SK-N-SH (cell line): ENCODE data around the gene LPIN1. TPM values are rescaled to one million over a fixed set of nuclear protein-coding genes. Genes with fewer than 3 reads are reported as not detected.

Source experiments
- CTCF ChIA-PET: fragments of 300-600, 350-600 bp; formaldehyde crosslinking; extraction: SDS; loops from one replicate; lab custom pipeline; 2021; lab: Yijun Ruan, JAX
- POLR2A ChIA-PET: fragments of 350-600 bp; sonication (Branson Sonifier 250); formaldehyde crosslinking; extraction: SDS; loops from one replicate; lab custom pipeline; 2020; ENCODE audit warnings: antibody characterized with exemption, inconsistent platforms; lab: Yijun Ruan, JAX
- DNase-seq: peaks from one replicate; pipeline ENCODE4 v3.0.0; 2012
- H2AFZ ChIP-seq: fragments of 200-600 bp; sonication (generic); 2 replicates; pipeline ENCODE4 v1.8.1; 2016; ENCODE audit warnings: antibody characterized with exemption, mild to moderate bottlenecking, low read depth
- H3F3A ChIP-seq: fragments of 200-600 bp; sonication (generic); replicated peaks from 2 replicates; pipeline ENCODE3; 2016; ENCODE audit warnings: antibody characterized with exemption, mild to moderate bottlenecking; ENCODE audit not compliant: insufficient read depth
- H3K27ac ChIP-seq, 2 experiments: fragments of 200-500 bp in 1 of 2; fragments of 200-600 bp in 1 of 2; sonication (Bioruptor generic) in 1 of 2; sonication (generic), shearing (Covaris generic) in 1 of 2; 2 replicates each; pipeline versions ENCODE4 v1.5.1 to v1.6.1; 2014 to 2016; ENCODE audit warnings: low read depth in 2 of 2, inconsistent platforms in 1 of 2, low read length in 1 of 2, mild to moderate bottlenecking in 1 of 2, mixed read lengths in 1 of 2
- H3K27me3 ChIP-seq: fragments of 200-600 bp; sonication (generic), shearing (Covaris generic); 2 replicates; pipeline ENCODE4 v1.6.1; 2016; ENCODE audit warnings: mixed run types; ENCODE audit not compliant: insufficient read depth
- H3K36me3 ChIP-seq, 2 experiments: fragments of 200-500 bp in 1 of 2; fragments of 200-600 bp in 1 of 2; sonication (Bioruptor generic) in 1 of 2; sonication (generic) in 1 of 2; replicated peaks in 1 of 2; 2 replicates each; pipeline versions ENCODE3 to v1.5.1; 2014 to 2016; ENCODE audit warnings: low read length in 1 of 2, mild to moderate bottlenecking in 1 of 2; ENCODE audit not compliant: insufficient read depth in 2 of 2, control insufficient read depth in 1 of 2
- H3K4me1 ChIP-seq, 2 experiments: fragments of 200-500 bp in 1 of 2; fragments of 200-600 bp in 1 of 2; sonication (Bioruptor generic) in 1 of 2; sonication (generic), shearing (Covaris generic) in 1 of 2; 2 replicates each; pipeline versions ENCODE4 v1.5.1 to v1.6.1; 2014 to 2016; ENCODE audit warnings: low read depth in 1 of 2, low read length in 1 of 2, mixed run types in 1 of 2; ENCODE audit not compliant: insufficient read depth in 2 of 2, control insufficient read depth in 1 of 2
- H3K4me2 ChIP-seq: fragments of 200-600 bp; sonication (generic), shearing (Covaris generic); 2 replicates; pipeline ENCODE4 v1.6.1; 2017; ENCODE audit warnings: mixed run types
- H3K4me3 ChIP-seq, 2 experiments: fragments of 200-500 bp in 1 of 2; fragments of 200-600 bp in 1 of 2; sonication (Bioruptor generic) in 1 of 2; sonication (generic), shearing (Covaris generic) in 1 of 2; 2 replicates each; pipeline versions ENCODE4 v1.5.1 to v1.8.1; 2014 to 2016; ENCODE audit warnings: low read depth in 2 of 2, inconsistent platforms in 1 of 2, low read length in 1 of 2, mild to moderate bottlenecking in 1 of 2, mixed read lengths in 1 of 2, moderate library complexity in 1 of 2
- H3K79me2 ChIP-seq: fragments of 200-600 bp; sonication (generic); 2 replicates; pipeline ENCODE4 v1.8.1; 2017; ENCODE audit warnings: mild to moderate bottlenecking; ENCODE audit not compliant: insufficient read depth
- H3K9ac ChIP-seq: fragments of 200-600 bp; sonication (generic); 2 replicates; pipeline ENCODE4 v1.6.1; 2017; ENCODE audit warnings: mixed run types
- H3K9me2 ChIP-seq: fragments of 200-600 bp; sonication (generic); 2 replicates; pipeline ENCODE4 v1.6.1; 2017; ENCODE audit warnings: mixed run types
- H3K9me3 ChIP-seq: fragments of 200-600 bp; sonication (generic); 2 replicates; pipeline ENCODE4 v1.6.1; 2017; ENCODE audit warnings: mixed run types, mild to moderate bottlenecking, moderate library complexity
- H4K20me1 ChIP-seq: fragments of 200-600 bp; sonication (generic); 2 replicates; pipeline ENCODE4 v1.6.1; 2017; ENCODE audit warnings: mild to moderate bottlenecking, mixed run types; ENCODE audit not compliant: insufficient read depth
- ELF1 ChIP-seq: IDR thresholded peaks from 2 replicates; pipeline ENCODE4 v1.4.0; 2012
- EP300 ChIP-seq, 2 experiments: IDR thresholded peaks; 2 replicates each; pipeline versions ENCODE4 v1.4.0 to v1.6.1; 2012; ENCODE audit warnings: borderline replicate concordance in 1 of 2, low read depth in 1 of 2, low read length in 1 of 2
- EZH2phosphoT487 ChIP-seq: fragments of 200-600 bp; sonication (generic); IDR thresholded peaks from 2 replicates; pipeline ENCODE4 v1.6.1; 2017; ENCODE audit warnings: low read depth, mixed run types, mild to moderate bottlenecking, antibody characterized with exemption, moderate library complexity, borderline replicate concordance
- FOSL2 ChIP-seq: IDR thresholded peaks from 2 replicates; pipeline ENCODE4 v1.4.0; 2012; ENCODE audit warnings: low read depth, mild to moderate bottlenecking, moderate library complexity, borderline replicate concordance
- FOXJ3 ChIP-seq: sonication (generic); formaldehyde crosslinking; IDR thresholded peaks from 2 replicates; pipeline ENCODE4 v1.5.1; 2020; ENCODE audit warnings: mild to moderate bottlenecking, missing genetic modification reagents
- GABPA ChIP-seq: IDR thresholded peaks from 2 replicates; pipeline ENCODE4 v1.4.0; 2012; ENCODE audit warnings: low read depth, mild to moderate bottlenecking
- JUND ChIP-seq: IDR thresholded peaks from 2 replicates; pipeline ENCODE4 v1.4.0; 2012
- NRF1 ChIP-seq: IDR thresholded peaks from 2 replicates; pipeline ENCODE4 v1.6.1; 2012; ENCODE audit warnings: low read depth, mild to moderate bottlenecking, low read length
- RCOR1 ChIP-seq: fragments of 150-350 bp; IDR thresholded peaks from 2 replicates; pipeline ENCODE4 v1.6.1; 2017; ENCODE audit warnings: antibody characterized with exemption, low read length
- RXRA ChIP-seq: IDR thresholded peaks from 2 replicates; pipeline ENCODE4 v1.4.0; 2012; ENCODE audit warnings: low read depth, mild to moderate bottlenecking, borderline replicate concordance
- SIN3A ChIP-seq: IDR thresholded peaks from 2 replicates; pipeline ENCODE4 v1.6.1; 2012; ENCODE audit warnings: low read depth, mild to moderate bottlenecking, low read length, moderate library complexity, borderline replicate concordance
- SMC3 ChIP-seq: IDR thresholded peaks from 2 replicates; pipeline ENCODE4 v1.6.1; 2012; ENCODE audit warnings: low read depth, low read length, improper control_type of control experiment
- WGBS: methylation state at CpG from one replicate; pipeline ENCODE4 v1.1.6; 2017; ENCODE audit warnings: low lambda C conversion rate; 5-methylcytosine and 5-hydroxymethylcytosine counted together
- polyA plus RNA-seq, 3 experiments: library from polyadenylated mRNA; depleted of rRNA; stranded (reverse); fragments of >200 nt; gene quantifications; 2 replicates each; pipeline ENCODE4 v1.2.3, GENCODE V29; 2012
- TF ChIP-seq, protein P1 (sequence below): IDR thresholded peaks from 2 replicates; pipeline ENCODE4; 2012
- TF ChIP-seq, protein P2 (sequence below): fragments of 150-350 bp; IDR thresholded peaks from 2 replicates; pipeline ENCODE4 v1.6.1; 2017; ENCODE audit warnings: antibody characterized with exemption, low read length, low read depth, borderline replicate concordance
- TF ChIP-seq, protein P3 (sequence below): IDR thresholded peaks from 2 replicates; pipeline ENCODE4 v1.6.1; 2012; ENCODE audit warnings: mild to moderate bottlenecking, low read depth, low read length, moderate library complexity
- TF ChIP-seq, protein P4 (sequence below): fragments of 200-600 bp; sonication (generic); IDR thresholded peaks from 2 replicates; pipeline ENCODE4 v1.6.1; 2017; ENCODE audit warnings: antibody characterized with exemption, mild to moderate bottlenecking, moderate library complexity

Gene LPIN1
- polyA plus RNA-seq, 1 of the 3 experiments (the other 2 are of a cell fraction), result 22.1 TPM

DNA sequence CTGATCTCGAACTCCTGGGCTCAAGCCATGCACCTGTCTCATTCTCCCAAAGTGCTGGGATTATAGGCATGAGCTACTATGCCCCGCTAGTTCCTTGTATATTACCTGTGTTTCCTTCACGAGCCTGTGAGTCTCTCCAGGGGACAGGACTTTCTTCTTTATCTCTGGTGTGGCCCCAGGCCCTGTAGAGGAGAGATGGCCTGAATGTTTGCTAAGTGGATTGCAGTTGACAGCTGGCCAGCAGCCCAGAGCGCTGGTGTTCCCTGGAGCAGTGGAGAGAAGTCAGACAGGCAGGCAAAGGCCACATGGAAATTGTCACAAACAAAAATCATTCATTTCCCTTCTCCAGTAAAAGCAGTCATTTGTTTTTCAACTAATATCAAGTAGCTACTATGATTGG, 17.9 kb downstream of the LPIN1 start (continued):
- no peak for TF ChIP-seq GABPA
- TF ChIP-seq RXRA, result no peak
- TF ChIP-seq FOXJ3 (CRISPR knock-in tag), result peak; percentile 97
- TF ChIP-seq FOSL2, result no peak
- no peak for TF ChIP-seq ELF1
- TF ChIP-seq JUND, result no peak
- TF ChIP-seq, protein P1, sequence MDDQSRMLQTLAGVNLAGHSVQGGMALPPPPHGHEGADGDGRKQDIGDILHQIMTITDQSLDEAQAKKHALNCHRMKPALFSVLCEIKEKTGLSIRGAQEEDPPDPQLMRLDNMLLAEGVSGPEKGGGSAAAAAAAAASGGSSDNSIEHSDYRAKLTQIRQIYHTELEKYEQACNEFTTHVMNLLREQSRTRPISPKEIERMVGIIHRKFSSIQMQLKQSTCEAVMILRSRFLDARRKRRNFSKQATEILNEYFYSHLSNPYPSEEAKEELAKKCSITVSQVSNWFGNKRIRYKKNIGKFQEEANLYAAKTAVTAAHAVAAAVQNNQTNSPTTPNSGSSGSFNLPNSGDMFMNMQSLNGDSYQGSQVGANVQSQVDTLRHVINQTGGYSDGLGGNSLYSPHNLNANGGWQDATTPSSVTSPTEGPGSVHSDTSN, result peak; percentile 49
- TF ChIP-seq SMC3, result no peak
- peak; percentile 88 for TF ChIP-seq RCOR1
- no peak for TF ChIP-seq NRF1
- TF ChIP-seq SIN3A, result no peak

DNA sequence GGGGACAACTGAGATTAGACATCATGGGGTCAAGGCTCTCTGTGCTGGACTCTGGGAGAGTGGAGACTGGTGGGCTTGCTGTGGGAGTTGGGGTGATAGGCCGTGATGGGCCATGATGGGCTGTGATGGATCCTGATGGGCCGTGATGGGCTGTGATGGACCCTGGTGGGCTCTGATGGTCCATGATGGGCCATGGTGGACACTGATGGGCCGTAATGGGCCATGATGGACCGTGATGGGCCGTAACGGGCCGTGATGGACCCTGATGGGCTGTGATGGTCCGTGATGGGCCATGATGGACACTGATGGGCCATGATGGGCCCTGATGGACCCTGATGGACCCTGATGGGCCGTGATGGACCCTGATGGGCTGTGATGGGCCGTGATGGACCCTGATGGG, 18.5 kb downstream of the LPIN1 start:
- Histone ChIP-seq H2AFZ (no peak overlapping the region), H3K36me3 (peaks cover 25 to 49% of the 10 kb centered on the region in 2 experiments), H4K20me1 (no peaks in the 10 kb centered on the region), H3K27me3 (no peaks in the 10 kb centered on the region), H3F3A (no peaks in the 10 kb centered on the region), H3K4me1 (peaks cover 0 to 48% of the 10 kb centered on the region in 2 experiments; a peak in 2 of 4 replicates), H3K9me3 (no peaks in the 10 kb centered on the region), H3K79me2 (peaks cover 7% of the 10 kb centered on the region; the same call in 1 of the 2 replicates), H3K9ac (no peak overlapping the region), H3K27ac (peak overlapping the region in 1 of 2 experiments; percentile 97; a peak in 2 of 4 replicates), H3K9me2 (no peaks in the 10 kb centered on the region), H3K4me2 (no peak overlapping the region), H3K4me3 (no peak overlapping the region)
- CTCF ChIA-PET, result interaction anchor here (0.8 to 9.5 kb wide), 16 partner anchors 9 to 1242 kb away, joined by 3 to 80 read pairs (median 8); partner anchors contain the start of gene LPIN1
- no peak for DNase-seq
- WGBS, result 98% methylated on average over 5 of the region's 10 CpGs
- TF ChIP-seq EZH2phosphoT487 (no peak), ELF1 (no peak), RCOR1 (no peak), EP300 (IDR thresholded peaks at IDR 0.05; ENCODE audit: borderline replicate concordance in 1 of 2, low read depth in 1 of 2, low read length in 1 of 2) (no peak), SIN3A (no peak), SMC3 (no peak)
- TF ChIP-seq, protein P2, sequence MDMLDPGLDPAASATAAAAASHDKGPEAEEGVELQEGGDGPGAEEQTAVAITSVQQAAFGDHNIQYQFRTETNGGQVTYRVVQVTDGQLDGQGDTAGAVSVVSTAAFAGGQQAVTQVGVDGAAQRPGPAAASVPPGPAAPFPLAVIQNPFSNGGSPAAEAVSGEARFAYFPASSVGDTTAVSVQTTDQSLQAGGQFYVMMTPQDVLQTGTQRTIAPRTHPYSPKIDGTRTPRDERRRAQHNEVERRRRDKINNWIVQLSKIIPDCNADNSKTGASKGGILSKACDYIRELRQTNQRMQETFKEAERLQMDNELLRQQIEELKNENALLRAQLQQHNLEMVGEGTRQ, result no peak
- TF ChIP-seq, protein P3, sequence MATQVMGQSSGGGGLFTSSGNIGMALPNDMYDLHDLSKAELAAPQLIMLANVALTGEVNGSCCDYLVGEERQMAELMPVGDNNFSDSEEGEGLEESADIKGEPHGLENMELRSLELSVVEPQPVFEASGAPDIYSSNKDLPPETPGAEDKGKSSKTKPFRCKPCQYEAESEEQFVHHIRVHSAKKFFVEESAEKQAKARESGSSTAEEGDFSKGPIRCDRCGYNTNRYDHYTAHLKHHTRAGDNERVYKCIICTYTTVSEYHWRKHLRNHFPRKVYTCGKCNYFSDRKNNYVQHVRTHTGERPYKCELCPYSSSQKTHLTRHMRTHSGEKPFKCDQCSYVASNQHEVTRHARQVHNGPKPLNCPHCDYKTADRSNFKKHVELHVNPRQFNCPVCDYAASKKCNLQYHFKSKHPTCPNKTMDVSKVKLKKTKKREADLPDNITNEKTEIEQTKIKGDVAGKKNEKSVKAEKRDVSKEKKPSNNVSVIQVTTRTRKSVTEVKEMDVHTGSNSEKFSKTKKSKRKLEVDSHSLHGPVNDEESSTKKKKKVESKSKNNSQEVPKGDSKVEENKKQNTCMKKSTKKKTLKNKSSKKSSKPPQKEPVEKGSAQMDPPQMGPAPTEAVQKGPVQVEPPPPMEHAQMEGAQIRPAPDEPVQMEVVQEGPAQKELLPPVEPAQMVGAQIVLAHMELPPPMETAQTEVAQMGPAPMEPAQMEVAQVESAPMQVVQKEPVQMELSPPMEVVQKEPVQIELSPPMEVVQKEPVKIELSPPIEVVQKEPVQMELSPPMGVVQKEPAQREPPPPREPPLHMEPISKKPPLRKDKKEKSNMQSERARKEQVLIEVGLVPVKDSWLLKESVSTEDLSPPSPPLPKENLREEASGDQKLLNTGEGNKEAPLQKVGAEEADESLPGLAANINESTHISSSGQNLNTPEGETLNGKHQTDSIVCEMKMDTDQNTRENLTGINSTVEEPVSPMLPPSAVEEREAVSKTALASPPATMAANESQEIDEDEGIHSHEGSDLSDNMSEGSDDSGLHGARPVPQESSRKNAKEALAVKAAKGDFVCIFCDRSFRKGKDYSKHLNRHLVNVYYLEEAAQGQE, result no peak
- TF ChIP-seq, protein P4, sequence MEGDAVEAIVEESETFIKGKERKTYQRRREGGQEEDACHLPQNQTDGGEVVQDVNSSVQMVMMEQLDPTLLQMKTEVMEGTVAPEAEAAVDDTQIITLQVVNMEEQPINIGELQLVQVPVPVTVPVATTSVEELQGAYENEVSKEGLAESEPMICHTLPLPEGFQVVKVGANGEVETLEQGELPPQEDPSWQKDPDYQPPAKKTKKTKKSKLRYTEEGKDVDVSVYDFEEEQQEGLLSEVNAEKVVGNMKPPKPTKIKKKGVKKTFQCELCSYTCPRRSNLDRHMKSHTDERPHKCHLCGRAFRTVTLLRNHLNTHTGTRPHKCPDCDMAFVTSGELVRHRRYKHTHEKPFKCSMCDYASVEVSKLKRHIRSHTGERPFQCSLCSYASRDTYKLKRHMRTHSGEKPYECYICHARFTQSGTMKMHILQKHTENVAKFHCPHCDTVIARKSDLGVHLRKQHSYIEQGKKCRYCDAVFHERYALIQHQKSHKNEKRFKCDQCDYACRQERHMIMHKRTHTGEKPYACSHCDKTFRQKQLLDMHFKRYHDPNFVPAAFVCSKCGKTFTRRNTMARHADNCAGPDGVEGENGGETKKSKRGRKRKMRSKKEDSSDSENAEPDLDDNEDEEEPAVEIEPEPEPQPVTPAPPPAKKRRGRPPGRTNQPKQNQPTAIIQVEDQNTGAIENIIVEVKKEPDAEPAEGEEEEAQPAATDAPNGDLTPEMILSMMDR, result no peak
- POLR2A ChIA-PET, result interaction anchor here (1.4 to 2.4 kb wide), 5 partner anchors 9 to 46 kb away, joined by 4 to 18 read pairs (median 8); partner anchors contain the start of gene LPIN1
